Activated CD4-positive, alpha-beta T cell treated with anti-CD3 and anti-CD28 coated beads, Interleukin-2, amount 50 U/mL, for 4 hours (primary cell): ENCODE results near the gene CCDC27.

Experiments used
- DNase-seq, 2 experiments: peaks; one replicate each; pipeline ENCODE4 v3.0.0-alpha.2; 2020

CCDC27 gene

GRCh38 chr1:3752400-3752945 is at the start of gene CCDC27:
TSS of gene CCDC27 (plus strand) at chr1:3752450. CDS start at chr1:3752482, 32 bp downstream.
- no peak for DNase-seq

DNA sequence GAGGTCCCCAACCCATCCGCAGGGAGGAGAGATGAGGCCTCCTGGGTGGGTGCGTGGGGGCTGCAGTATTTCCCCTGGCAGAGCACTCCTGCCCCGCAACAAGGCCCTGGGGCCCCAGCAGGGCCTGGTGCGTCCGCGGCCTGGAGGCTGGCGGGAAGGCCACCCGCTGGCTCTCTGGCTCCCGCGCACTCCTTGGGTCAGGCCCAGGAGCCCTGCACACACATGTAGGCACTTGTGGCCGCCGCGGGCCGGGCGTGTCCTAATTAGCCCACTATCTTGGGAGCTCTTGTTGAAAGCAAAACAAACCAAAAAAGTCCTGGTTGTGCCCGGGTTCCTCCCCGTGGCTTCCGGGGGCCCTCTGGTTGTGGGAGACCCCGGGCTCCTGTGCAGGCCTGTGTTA is 49.7 kb upstream of the CCDC27 start:
- no peak for DNase-seq

GRCh38 chr1:3702990-3703728 is 49.1 kb upstream of the CCDC27 start:
- DNase-seq, result no peak

- no peak for DNase-seq
These were observed 48.4 kb upstream of the CCDC27 start for GRCh38 chr1:3703786-3704371.

- DNase-seq, result no peak
These were observed 46.8 kb upstream of the CCDC27 start for GRCh38 chr1:3705341-3705950.

DNA sequence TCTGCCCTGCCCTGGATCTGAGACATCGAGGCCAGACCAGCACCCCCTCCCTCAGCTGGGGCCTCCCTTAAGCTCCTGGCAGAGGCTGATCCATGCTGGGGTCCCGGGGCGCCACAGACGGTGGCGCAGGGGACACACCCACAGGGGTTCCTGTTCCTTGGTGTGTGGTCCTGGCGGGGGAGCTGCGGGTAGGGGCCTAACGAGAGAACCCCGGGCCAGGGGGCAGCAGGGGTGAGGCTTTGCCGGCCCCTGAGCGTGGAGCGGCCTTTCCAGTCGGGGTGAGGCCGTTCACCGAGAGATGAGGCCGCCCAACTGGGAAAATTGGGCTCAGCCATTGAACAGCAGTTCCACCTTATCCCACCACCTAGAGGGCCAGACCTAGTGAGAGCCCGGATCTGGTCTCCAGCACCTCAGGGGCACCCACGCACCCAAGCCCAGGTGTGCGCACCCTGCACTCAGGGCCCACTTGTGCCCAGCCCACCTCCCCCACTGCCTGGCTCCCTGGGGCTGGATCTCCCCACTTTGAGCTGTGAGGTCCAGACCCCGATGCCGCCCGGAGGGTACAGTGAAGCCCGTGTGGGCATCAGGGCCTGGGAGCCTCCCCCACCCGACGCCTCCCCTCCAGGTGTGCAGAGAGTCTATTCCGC is 45.5 kb upstream of the CCDC27 start:
- no peak for DNase-seq

GRCh38 chr1:3707298-3707938 is 44.8 kb upstream of the CCDC27 start:
- DNase-seq, result no peak

GRCh38 chr1:3707939-3708328 is 44.3 kb upstream of the CCDC27 start:
- DNase-seq, result no peak

DNA sequence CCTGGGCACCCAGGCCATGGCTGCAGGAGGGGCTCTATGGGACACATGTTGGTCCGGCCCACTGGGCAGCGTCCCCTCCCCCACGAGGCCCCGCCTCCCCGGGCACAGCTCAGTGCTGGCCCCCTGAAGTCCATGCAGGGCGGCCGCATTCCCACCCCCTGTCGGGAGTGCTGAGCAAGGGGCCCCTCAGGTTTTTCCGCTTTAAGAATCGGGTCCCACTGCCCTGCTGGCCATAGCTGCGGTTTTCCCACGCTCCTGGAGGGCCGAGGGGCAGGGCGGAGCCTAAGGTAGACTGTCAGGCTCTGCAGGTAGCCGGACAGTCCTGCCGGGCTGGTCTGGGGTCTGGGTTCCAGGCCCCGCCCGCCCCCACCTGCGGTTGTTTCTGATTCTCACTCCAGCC is 43.5 kb upstream of the CCDC27 start:
- no peak for DNase-seq

GRCh38 chr1:3710251-3710650 is 42.0 kb upstream of the CCDC27 start:
- no peak for DNase-seq

DNA sequence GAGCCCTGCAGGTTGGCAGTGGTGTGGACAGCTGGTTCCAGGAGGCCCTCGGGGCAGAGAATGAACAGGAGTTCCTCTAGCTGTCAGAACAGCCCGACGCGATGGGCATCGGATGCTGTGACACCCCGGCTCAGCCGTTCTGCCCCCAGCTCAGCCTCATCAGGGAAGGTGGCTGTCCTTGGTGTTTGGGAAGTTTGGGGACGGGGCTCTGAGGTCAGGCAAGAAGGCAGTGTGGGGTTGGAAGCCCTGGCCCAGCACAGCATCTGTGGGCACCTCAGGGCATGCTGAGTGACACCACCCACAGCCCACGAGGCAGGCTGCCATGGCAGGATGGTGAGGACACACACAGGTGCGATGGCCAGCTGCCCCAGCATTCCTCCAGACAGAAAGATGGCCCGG is 40.9 kb upstream of the CCDC27 start:
- no peak for DNase-seq

DNA sequence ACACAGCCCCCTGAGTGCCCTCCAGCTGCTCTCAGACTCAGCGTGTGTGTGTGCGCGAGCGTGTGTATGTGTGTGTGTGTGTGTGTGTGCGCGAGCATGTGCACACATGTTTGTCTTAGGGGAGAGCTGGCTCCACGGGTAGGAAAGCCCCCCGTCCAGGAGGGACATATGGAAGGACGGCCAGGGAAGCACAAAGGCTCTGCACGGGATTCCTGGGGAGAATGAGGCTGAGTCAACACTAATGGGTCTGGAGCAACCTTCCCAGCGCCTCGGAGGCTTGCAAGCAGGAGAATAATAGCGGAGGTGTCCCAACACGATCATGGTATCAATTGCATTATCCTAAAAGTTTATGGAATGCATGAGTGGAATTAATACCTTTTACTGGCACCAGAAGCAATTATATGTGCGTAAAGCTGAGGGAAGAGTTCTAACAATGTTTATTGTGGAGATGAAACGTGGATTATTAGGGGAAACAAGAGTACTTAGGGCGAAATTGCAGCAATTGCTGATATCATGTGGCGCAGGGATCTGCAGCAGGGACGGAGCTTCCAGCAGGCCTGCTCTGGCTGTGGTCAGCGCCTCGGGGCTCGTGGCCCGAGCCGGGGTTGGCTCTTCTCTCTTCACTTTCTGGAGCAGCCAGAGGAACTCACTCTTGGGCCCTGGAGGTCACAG is 40.3 kb upstream of the CCDC27 start:
- no peak for DNase-seq

- DNase-seq, result no peak
These were observed 39.4 kb upstream of the CCDC27 start for GRCh38 chr1:3712573-3713535.

DNA sequence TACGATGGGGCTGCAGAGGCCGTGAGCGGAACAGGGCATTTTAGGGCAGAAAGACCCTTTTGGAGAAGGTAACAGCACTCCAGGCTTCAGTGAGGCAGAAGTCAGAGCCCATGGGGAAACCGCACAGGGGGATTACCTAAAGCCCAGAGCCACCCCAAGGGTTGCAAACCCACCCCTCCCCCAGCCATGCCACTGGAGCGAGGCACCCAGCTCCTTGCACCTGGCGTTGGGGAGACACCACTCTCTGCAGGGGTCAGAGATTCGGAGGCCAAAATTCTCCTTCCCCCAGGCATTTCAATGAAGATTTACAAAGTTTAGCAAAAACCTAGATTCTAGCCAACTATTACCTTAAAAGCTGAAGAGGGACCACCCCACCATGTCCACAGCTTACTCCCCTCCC is 38.4 kb upstream of the CCDC27 start:
- DNase-seq, result no peak

DNA sequence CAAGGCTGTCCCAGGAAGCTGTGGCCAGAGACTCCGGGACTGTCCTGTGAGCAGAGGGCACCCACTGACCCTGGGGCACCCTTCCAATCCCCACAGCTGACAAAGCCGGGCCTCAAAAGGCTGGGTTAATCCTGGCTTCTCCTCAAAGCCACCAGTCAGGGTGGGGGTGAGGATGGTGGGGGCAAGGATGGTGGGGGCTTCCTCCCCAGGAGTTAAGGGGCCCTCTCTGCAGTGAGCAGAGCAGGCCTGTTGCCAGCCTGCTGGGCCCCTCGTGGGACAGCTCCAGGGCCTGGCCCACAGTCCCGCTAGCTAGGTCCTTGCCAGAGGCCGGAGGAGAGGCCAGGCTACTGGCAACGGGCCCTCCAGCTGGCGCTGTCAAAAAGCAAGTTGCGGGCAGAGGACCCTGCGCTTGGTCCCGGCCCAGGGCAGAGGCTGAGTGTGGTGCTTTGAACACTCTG is 37.9 kb upstream of the CCDC27 start:
- DNase-seq, result no peak

GRCh38 chr1:3714814-3715213 is 37.4 kb upstream of the CCDC27 start:
- DNase-seq, result no peak

DNA sequence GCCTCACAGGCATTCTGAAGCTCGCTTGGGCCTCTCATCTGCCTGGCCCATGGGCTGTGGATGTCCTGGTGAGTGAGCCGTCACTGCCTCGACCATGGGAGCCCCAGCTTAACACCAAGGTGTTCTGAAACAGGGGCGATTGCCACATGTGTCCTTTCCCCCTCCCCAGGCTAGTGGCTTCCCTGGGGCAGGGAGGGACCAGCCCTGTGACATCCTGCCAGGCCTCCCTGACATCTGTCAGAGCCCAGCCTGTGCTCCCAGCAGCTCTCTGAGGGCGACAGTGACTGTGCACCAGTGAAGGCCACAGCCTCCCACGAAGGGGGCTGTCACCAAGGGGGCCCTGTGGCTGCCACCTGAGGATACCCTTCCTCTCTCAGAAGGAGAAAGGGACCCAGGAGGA is 35.9 kb upstream of the CCDC27 start:
- no peak for DNase-seq

GRCh38 chr1:3717041-3717714 is 35.1 kb upstream of the CCDC27 start:
- DNase-seq, result no peak

DNA sequence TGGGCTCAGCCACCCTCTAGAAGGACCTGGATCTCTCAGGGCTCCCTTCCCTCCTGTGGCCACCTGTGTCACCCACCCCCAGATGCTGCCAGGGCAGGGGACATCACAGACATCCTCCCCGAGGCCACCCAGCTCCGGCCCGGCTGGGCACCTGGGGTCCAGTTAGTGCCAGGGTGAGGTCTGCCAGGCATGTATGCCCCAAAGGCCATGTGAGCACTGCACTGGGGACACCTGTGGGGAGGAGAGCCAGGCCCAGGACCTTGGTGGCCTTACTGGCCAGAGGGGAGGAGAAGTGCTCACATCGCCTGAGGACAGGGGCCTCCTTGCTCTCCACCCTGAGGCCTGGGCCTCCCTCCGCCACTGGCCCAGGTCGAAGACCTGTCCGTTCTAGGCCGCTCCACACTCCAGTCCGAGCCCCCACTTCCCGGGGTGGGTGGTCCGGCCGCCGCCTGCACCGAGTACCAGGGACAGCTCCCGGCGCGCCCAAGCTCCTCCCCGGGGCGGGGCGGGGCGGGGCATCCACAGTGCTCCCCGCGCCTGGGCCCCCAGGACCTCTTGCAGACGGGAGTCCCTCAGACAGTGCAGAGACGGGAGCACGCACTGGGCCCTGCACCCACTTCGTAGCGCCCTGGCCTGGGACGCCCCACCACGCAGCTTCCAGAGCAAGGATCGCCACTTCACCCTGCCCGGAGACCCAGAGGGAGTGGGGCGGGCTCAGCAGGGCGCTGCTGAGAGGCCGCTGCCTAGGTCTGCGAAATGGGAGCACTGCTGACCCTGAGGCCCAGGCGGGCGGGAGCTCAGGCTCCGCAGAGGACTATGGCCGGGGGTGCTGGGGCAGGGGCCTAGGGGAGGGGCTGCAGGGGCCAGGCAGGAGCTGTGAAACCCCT is 34.3 kb upstream of the CCDC27 start:
- no peak for DNase-seq

DNA sequence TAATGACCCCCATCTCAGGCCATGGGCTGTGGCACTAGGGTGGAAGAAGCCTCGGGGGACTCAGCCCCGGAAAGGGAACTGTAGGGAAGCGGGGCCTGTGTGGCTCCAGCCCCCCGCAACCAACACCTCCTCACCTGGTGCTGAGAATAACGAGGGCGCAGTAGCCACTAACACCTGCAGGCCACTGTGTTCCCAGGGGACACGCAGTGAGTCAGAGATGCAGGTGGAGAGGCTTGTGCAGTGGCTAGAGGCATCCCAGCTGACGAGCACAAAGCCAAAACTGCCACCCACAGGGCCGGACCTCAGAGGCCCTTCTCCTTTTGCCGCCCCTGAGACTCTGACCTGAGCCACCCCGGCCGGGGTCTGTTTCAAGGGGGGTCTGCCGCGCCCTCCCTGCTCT is 33.5 kb upstream of the CCDC27 start:
- DNase-seq, result no peak
